ENCODE data around the gene NDUFC1.
"Not testable (repeated sequence)": the region's sequence is repeated elsewhere in the genome, so short reads cannot be mapped to it uniquely, and the experiment has no call there.

Gene NDUFC1

DNA sequence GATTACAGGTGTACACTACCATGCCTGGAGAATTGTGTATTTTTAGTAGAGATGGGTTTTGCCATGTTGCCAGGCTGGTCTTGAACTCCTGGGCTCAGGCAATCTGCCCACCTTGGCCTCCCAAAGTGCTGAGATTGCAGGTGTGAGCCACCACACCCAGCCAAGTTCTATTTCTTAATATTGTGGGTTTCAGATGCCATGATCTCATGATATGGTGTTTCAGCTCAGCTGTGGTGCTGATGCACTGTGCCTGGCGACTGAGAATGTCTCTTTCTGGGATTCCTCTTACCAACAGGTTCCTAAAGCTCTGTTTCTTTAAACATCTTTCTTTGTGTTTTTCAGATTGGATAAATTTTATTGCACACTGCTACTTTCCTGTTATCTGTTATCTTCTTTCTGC is 17.3 kb upstream of the NDUFC1 start:
- TF ChIP-seq CTCF (conservative IDR thresholded peaks at IDR 0.05) (no peak), ZFX (IDR thresholded peaks at IDR 0.05) (no peak)
- H3K27ac ChIP-seq: no peak overlapping the region

- TF ChIP-seq ZFX (IDR thresholded peaks at IDR 0.05) (no peak), CTCF (conservative IDR thresholded peaks at IDR 0.05) (no peak)
- no peak overlapping the region for H3K27ac ChIP-seq
Observed at GRCh38 chr4:139317635-139318034, 15.4 kb upstream of the NDUFC1 start.

GRCh38 chr4:139316733-139317132 is 14.5 kb upstream of the NDUFC1 start:
- no peak overlapping the region for H3K27ac ChIP-seq
- TF ChIP-seq CTCF (conservative IDR thresholded peaks at IDR 0.05) (no peak), ZFX (IDR thresholded peaks at IDR 0.05) (no peak)

DNA sequence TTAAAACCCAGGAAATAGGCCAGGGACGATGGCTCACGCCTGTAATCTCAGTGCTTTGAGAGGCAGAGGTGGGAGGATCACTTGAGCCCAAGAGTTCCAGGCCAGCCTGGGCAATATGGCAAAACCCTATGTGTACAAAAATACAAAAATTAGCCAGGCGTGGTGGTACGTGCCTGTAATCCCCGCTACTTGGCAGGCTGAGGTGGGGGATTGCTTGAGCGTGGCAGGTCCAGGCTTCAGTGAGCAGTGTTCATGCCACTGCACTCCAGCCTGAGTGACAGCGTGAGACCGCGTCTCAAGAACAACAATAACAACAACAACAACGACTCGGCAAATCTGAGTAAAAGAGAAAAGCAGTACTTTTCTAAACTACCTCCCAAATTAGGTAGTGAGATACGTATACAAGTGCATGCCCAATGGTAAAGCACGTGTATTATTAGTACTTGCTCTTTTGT is 13.0 kb upstream of the NDUFC1 start:
- H3K27ac ChIP-seq: no peak overlapping the region
- TF ChIP-seq ZFX (IDR thresholded peaks at IDR 0.05) (no peak), CTCF (conservative IDR thresholded peaks at IDR 0.05) (no peak)

DNA sequence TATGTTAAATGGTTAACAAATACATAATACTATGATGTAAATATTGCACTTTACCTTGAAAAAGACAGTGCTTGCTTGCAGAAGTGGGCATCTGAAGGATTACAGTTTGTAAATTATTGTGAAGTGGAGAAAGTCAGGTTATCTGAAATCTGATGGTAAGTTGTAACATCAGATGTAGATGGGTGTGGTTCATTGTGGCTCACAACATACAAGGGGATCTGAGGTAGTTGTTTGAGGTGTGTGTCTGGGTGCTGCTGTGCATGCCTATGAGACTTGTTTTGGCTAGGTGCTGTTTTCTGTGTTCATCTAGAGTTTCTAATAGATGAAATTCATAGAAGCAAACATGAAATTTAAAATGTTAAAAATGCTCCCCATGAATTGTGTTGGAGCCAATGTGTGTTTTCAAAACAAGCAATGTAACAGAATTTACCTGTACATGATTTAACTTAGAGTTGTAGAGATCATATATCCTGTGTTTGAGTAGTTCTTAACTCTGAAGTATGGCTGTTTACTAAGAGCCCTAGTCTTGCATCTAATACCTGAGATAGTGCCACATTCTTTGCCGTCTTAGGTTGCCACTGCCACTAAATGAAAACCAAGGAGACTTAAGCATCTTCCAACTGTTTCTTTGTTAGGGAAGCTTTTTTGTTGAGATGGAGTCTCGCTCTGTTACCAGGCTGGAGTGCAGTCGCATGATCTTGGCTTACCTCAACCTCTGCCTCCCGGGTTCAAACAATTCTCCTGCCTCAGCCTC is 11.9 kb upstream of the NDUFC1 start:
- TF ChIP-seq CTCF (conservative IDR thresholded peaks at IDR 0.05): no peak
- no peak for TF ChIP-seq ZFX (IDR thresholded peaks at IDR 0.05)
- no peak overlapping the region for H3K27ac ChIP-seq

GRCh38 chr4:139313414-139313813 is 11.1 kb upstream of the NDUFC1 start:
- H3K27ac ChIP-seq: not testable (repeated sequence)

DNA sequence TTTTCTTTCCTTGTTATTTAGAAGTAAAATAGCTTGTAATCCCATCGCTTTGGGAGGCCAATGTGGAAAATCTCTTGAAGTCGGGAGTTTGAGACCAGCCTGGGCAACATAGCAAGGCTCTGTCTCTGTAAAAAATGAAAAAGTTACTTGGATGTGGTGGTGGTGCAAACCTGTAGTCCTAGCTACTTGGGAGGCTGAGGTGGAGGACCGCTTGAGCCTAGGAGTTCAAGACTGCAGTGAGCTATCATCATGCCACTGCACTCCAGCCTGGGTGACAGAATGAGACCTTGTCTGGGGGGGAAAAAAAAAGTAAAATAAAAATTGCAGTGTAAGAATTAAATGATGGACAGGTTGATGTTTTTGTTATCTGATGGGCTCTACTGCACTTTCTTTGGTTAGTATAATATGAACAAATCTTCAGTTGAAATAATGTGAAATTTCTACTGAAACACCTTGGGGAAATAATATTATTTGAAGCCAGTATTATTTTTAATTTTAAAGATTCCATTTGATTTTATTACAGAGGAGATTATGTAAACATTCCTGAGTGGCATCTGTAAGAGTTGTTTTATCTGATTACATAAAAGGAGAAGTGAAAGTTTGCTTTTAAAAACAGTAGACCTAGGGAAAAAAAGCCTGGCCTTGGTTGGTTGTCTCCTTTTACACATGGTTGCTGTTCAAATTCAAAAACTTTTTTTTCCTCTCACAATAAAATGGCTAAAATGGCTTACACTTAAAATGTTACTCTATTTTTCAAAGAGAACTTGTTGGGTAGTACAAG is 10.5 kb upstream of the NDUFC1 start:
- no peak overlapping the region for H3K27ac ChIP-seq
- TF ChIP-seq CTCF (conservative IDR thresholded peaks at IDR 0.05): no peak
- no peak for TF ChIP-seq ZFX (IDR thresholded peaks at IDR 0.05)

Data from C4-2B (cell line).